Stimulated activated CD4-positive, alpha-beta T cell treated with anti-CD3 and anti-CD28 coated beads, Interleukin-12 subunit alpha, Interleukin-12 subunit beta, amount 100 ng/mL, for 24 hours (primary cell): ENCODE data around the gene OTOP2.

ENCODE experiments used
- DNase-seq, 2 experiments: peaks; one replicate each; pipeline ENCODE4 v3.0.0-alpha.2; 2020; ENCODE audit warnings: low read depth in 2 of 2

OTOP2 gene

DNA sequence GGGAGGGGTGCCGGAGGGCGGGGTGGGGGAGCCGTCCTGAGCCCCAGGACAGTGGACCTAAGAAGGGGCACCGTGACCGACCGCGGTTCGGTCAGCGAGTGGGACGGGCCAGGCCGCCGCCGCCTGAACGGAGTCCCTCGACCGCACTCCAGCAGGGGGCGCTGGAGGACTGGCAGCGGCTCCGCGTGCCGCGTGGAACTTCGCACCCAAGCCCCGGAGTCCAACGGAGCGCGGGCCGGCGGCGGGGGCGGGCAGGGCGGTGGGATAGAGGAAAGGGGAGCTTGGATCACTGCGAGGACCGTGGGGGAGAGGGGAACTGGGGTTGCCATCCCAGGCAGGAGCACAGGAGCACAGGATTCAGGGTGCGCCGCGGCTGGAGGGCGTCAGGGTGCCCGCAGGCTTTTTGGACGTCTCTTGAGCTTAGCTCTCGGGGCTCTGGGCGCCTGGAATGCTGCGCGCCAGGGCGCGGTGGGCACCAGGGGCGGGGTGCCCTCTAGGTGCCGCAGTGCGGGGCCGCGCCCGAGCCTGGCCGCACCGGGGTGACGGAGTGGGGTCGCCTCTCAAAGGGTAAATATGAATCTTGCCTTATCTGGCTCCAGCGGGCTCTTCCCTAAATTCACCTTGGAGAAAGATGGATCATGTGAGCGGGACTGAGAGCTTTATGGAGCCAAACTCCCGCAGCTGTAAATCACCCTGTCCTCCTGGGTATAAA is 379 bp upstream of the OTOP2 start:
- peak; percentile 36 to 64 for DNase-seq

DNA sequence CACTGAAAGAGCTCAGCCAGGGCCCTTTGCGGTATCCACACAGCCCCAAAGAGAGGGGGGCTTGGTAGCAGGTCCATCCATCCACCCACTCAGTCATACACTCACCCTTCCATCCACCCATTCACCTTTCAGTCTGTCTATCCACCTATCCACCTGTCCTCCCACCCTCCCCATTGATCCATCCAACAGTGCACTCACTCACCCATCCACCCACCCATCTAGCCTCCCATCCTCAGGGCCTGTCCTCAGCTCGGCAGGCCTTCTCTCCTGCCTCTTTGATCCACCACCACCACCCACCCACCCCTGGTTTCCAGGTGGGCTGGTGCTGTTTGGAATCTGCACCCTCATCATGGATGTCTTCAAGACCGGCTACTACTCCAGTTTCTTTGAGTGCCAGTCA is 1.2 kb downstream of the OTOP2 start:
- DNase-seq = no peak

DNA sequence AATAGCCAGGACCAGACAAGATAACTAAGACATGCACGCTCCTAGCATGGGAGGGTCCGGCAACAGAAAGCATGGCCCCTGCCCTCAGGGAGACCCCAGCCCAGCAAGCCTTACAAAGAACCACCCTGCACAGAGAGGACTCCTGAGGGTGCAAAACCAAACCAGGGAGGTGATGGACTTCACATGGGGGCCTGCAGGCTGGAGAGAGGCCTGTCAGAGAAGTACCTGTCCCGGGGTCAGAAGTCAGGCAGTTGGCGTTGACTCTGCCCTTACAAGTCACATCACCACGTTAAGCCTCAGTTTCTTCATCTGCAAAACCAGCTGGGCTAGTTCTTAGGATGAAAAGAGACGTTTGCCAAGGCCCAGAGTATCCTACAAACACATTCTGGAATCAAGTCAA is 4.7 kb downstream of the OTOP2 start:
- DNase-seq = no peak

DNA sequence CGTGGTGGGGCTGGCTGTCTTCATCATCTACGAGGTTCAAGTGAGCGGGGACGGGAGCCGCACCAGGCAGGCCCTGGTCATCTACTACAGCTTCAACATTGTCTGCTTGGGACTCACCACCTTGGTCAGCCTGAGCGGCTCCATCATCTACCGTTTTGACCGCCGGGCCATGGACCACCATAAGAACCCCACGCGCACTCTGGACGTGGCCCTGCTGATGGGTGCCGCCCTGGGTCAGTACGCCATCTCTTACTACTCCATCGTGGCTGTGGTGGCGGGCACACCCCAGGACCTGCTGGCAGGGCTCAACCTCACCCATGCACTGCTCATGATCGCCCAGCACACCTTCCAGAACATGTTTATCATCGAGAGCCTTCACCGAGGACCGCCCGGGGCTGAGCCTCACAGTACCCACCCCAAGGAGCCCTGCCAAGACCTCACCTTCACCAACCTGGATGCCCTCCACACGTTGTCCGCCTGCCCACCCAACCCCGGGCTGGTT is 6.5 kb downstream of the OTOP2 start:
- no peak for DNase-seq

- no peak for DNase-seq
These were observed 11.0 kb downstream of the OTOP2 start for GRCh38 chr17:74935048-74935447.

DNA sequence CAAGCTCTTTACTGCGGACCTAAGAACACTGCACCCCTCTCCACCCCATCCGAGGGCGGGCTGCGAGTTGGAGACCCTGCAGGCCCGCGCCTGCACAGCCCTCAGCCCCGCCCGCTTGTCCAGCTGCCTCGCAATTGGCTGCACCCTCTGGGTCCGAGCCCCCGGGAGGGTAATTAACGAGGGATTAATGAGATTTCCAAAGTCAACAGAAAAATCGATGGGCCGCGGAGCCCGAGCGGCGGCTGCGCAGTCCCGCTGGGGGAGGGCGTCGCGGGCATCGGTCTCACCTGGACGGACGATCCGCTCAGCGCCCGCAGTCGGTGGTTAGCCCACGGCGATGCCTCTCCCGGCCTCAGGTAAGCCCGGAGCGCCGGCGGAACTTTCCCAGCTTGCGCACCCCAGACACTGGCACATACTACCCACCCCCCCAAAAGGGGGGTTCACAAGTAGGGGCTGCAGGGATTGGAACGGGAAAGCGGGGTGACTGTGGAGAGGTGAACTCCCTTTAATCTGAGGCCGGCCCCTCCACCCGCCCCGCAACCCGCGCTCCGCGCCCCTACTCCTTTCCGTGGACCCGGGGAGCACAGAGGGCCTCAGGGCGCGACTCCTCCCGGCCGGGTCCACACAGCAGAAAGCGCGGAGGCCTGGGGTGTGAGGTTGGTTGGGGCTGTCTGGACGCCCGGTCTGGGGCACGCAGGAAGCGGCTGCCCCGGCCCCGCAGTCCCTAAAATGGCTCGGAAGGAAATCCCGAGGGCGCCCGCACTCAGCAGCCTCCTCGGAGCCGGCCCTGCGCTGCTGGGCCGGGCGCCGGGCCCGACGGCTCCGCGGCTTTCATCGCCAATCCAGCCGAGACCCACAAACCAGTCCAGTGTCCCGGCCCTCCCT is 11.8 kb downstream of the OTOP2 start, which contains the start of gene OTOP3:
Gene OTOP3 (plus strand): TSS at position 314 of the 885 bp plus-strand sequence. CDS start 24 bp downstream, at position 338.
- DNase-seq = no peak

DNA sequence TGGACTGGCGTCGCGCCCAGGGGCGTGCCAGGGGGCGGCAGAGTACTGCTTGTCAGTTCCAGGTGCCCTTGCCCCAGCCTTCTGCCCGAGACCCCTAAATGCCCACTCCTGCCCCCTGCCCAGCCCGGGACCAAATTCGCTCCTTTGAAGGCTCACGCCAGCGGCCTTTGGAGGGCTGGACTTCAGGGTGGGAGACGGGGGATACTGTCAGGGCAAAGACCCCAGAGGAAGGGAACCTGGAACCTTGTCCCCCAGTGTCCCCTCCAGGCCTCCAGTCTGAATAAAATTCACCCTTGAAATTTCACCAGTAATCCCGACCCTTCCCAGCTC is 12.4 kb downstream of the OTOP2 start:
- no peak for DNase-seq

- no peak for DNase-seq
These were observed 13.3 kb downstream of the OTOP2 start for GRCh38 chr17:74937064-74938051.

DNA sequence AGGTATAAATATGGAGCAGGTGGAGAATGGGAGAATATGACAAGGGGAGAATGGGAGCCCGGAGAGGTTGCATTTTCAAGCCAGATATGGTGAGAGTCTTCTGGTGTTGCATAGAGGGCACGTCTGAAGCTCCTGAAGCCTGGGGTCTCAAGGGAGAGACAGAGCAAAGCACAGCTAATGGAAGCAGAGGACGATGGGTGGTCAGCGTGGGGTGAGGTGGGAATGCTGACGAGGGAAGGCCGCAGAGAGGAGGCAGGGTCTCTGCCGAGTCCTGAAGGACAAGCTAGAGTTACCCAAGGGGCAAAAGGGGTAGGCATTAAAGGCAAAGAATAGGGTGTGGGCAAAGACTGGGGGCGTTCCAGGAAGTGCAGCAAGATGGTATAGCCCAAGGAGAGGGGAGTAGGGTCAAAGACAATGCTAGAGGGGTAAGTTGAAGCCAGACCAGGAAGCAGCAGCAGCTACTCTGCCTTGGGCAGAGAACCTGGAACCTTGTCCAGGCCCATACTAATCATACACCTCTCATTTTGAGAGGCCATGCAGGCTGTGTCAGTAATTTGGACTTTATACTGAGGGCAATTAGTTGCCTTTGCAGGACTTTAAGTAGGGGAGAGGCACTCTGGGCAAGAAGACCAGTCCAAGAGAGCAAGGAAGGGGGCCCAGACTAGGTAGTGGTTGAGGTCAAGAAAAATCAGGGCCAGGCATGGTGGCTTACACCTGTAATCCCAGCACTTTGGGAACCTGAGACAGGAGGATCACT is 14.3 kb downstream of the OTOP2 start:
- no peak for DNase-seq

DNA sequence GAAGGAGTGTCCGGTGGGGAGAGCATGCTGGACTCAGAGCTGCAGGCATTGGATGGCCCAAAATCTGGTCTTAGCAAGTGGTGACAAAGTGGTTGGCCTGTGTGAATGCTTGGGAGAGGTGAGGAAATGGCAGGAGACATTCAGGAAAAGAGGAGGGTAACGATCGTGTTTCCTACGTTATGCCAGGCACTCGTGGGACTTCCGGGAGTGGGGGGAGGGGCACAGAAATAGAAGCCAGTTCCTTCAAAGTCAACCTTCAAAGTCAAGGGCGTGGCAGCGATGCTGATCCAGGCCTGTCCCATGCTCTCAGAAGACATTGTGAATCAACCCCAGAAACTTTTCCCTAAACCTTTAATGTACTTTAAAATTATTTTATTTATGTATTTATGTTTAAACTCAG is 15.5 kb downstream of the OTOP2 start:
- no peak for DNase-seq

DNA sequence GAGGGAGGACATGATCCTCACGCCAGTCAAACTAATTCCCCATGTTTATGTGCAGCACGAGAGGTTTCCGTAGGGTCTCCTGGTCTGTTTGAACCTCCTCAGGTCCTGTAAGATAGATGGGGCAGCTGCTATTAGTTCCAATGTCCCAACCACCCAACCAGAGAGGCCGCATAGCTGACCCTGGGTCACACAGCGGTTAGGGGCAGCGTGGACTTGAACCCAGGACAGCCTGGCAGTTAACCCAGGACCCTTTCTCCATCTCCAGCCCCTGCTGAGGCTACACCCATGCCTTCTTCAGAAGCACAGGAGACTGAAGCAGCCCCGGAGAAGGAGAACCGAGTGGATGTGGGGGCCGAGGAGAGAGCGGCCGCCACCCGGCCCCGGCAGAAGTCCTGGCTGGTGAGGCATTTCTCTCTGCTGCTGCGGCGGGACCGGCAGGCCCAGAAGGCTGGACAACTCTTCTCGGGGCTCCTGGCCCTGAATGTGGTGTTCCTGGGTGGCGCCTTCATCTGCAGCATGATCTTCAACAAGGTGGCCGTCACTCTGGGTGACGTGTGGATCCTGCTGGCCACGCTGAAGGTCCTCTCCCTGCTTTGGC is 17.2 kb downstream of the OTOP2 start:
- no peak for DNase-seq

- no peak for DNase-seq
These were observed 19.9 kb downstream of the OTOP2 start for GRCh38 chr17:74943808-74944522.

GRCh38 chr17:74945543-74945942 is 21.5 kb downstream of the OTOP2 start:
- DNase-seq = no peak

GRCh38 chr17:74946641-74947040 is 22.6 kb downstream of the OTOP2 start:
- DNase-seq = no peak

- no peak for DNase-seq
These were observed 23.1 kb downstream of the OTOP2 start for GRCh38 chr17:74947041-74947754.

DNA sequence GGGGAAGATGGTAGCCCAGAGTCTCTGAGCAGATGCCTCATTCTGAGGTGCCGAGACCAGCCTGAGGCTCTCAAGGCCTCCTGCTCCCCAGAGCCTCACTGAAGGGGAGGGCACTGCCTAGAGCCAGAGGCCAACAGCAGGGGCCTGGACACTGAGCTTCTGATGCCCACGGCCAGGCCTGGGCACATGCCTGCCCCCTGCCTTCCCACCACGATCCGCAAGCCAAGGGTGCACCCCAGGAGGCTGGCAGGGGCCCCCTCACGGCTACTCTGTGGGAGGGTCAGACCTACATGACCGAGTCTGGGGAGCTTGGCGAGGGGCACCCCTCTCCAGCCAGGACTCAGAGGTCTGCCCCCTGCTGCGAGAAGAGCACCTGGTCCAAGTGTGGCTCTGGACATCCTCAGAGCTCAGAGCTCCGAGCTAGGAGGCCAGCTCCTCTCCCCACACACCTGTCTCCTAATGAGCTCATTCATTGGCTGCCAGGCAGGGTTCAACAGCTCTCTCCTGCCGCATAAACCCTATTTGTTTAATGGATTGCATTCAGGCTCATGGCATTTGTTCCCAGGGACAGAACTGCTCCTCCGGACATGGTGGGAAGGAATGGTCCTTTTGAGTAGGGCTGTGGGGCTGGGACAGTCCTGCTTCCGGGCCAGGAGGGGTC is 25.5 kb downstream of the OTOP2 start:
- no peak for DNase-seq

DNA sequence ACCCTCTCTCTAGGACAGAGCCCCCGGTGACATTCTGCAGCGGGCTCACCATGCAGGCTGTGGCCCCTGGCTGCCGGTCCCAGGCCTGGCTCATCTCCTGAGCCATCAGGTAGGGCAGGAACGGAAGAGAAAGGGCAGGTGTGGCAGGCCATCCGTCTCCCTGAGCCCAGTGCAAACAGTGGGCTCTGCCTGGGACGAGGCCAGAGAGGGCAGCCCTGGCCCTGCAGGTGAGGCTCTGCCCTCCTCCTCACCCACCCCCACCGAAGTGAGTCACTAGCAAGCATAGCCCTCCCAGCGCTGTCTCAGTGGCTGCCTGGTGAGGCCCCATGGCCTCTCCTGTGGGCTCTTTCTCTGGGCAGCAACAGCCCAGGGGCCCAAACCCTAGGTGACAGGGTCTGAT is 26.1 kb downstream of the OTOP2 start:
- no peak for DNase-seq

GRCh38 chr17:74951065-74951464 is 27.0 kb downstream of the OTOP2 start:
- DNase-seq = no peak
